NCI-H524 (cell line): ENCODE measurements around the gene VIPR2.
"Not testable (repeated sequence)": the region's sequence is repeated elsewhere in the genome, so short reads cannot be mapped to it uniquely, and the experiment has no call there.

Experiments used
- DNase-seq, 2 experiments: peaks; one replicate each; lab custom pipeline; 2025; lab: John Stamatoyannopoulos, UW

VIPR2 gene

DNA sequence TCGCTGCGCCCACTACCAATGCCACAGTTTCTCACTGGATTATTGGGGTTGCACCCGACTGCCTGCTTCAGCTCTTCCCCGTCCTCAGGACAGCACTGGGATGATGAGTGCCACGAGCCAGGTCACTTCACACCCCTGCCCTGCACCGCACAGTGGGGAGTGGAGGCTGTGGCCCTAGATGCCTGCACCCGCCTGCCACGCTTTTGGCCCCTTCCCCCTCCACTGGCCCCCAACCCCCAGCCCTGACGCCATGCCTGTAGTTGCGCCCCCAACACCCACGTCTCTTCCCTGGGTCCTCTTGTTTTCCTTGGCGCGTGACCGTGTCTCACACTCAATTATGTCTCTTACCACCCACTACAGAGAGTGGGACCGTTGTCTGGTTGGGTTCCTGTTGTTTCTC is 134.3 kb downstream of the VIPR2 start:
- DNase-seq, result no peak

GRCh38 chr7:159009951-159010350 is 134.7 kb downstream of the VIPR2 start:
- DNase-seq, result no peak

DNA sequence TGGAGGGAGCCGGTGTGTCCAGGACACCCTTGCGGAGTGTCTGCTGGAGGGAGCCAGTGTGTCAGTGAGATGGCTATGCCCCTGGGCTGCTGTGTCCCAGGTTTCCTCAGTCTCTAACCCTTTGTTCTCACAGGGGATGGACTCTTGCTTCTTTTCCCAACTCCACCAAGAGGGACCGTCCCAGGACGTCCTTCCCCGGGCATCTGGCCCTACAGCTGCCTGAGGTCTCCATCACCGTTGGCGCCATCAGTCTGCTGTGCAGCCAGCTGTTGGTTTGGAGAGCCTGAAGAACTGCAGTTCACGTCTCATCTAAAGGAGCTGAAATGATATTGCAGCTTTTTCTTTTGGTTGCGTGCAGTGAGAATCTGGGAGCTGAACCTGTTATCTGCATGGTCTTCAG is 136.2 kb downstream of the VIPR2 start:
- no peak for DNase-seq

DNA sequence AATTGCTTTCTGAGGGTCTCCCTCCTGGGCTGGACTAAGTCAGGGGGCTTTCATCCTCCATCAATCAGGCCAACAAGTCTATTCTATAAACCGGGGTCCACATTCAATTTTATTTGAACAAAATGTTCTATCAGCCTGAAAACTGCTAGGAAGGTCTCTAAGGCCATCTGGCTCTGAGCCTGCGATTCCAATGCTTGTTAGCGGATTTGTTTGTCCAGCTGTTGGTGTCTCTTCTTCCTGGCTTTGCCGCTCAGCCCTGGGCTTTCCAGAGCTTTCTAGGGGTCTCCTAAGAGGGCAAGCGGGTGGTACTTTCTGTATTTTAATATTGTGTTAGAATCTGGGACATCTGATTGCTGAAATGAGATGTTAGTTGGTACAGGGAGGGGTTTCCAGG is 136.7 kb downstream of the VIPR2 start:
- DNase-seq, result peak in 1 of 2 experiments; percentile 52

DNA sequence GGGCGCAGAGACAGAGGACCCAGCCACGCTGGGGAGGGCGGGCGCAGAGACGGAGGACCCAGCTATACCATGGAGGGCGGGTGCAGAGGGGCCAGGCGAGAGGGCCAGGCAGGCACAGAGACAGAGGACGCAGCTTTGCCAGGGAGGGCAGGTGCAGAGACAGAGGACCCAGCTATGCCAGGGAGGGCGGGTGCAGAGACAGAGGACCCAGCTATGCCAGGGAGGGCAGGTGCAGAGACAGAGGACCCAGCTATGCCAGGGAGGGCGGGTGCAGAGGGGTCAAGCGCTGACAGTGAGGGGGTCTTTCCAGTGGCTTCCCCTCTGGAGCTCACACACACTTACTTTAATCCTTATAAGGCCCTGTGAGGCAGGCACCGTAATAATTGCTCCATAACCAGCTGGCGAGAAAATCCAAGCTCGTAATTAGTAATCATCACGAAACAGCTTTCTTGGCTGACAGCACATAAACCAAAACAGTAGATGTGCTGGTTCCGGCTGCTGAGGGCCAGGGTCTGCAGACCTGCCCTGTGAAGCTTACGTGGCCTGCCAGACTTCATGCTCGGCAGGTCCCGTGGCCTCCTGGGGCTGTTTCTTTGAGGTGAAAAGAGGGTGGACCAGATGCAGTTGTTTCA is 137.2 kb downstream of the VIPR2 start:
- peak; percentile 55 to 79 for DNase-seq

- no peak for DNase-seq
These were observed 138.0 kb downstream of the VIPR2 start for GRCh38 chr7:159006610-159007130.

DNA sequence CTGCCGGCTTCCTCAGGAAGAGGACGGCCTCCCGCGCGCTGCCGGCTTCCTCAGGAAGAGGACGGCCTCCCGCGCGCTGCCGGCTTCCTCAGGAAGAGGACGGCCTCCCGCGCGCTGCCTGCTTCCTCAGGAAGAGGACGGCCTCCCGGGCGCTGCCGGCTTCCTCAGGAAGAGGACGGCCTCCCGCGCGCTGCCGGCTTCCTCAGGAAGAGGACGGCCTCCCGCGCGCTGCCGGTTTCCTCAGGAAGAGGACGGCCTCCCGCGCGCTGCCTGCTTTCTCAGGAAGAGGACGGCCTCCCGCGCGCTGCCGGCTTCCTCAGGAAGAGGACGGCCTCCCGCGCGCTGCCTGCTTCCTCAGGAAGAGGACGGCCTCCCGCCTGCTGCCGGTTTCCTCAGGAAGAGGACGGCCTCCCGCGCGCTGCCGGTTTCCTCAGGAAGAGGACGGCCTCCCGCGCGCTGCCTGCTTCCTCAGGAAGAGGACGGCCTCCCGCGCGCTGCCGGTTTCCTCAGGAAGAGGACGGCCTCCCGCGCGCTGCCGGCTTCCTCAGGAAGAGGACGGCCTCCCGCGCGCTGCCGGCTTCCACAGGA is 138.6 kb downstream of the VIPR2 start:
- DNase-seq, result not testable (repeated sequence)

DNA sequence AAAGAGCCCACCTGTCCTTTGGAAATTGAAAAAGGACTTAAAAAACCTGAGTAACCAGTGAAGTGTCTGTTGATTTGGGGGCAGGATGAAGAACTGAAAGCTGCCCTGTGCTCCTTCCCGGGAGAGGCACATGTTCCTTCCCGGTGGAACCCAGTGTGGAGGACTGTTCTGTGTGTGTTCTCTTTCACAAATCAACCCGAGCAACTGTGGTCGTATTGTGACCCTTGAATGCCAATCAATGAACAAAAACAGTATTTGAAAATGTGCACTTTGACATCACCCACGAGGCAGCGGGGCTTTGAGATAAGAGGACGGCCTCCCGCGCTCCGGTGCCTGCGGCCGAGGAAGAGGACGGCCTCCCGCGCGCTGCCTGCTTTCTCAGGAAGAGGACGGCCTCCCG is 139.0 kb downstream of the VIPR2 start:
- DNase-seq, result no peak

GRCh38 chr7:159004411-159004810 is 140.3 kb downstream of the VIPR2 start:
- no peak for DNase-seq

DNA sequence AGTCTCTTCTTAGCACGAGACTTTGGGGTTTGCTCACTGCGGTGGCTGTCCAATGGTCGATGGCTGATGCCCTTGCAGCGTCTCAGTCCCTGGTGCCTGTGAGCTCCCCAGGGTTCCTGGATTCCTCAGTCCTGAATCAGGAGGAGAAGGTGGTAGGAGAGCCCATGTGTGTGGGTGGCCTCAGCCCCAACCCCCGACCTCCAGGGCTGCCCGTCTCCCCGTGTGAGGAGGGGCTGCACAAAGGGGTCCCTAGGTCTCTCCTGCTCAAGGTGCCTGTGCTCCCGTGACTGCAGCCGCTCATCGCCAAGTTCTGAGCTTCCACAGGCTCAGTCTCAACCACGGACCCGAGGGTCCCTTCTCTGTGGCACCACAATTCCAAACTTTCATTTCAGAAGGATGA is 142.9 kb downstream of the VIPR2 start:
- no peak for DNase-seq

DNA sequence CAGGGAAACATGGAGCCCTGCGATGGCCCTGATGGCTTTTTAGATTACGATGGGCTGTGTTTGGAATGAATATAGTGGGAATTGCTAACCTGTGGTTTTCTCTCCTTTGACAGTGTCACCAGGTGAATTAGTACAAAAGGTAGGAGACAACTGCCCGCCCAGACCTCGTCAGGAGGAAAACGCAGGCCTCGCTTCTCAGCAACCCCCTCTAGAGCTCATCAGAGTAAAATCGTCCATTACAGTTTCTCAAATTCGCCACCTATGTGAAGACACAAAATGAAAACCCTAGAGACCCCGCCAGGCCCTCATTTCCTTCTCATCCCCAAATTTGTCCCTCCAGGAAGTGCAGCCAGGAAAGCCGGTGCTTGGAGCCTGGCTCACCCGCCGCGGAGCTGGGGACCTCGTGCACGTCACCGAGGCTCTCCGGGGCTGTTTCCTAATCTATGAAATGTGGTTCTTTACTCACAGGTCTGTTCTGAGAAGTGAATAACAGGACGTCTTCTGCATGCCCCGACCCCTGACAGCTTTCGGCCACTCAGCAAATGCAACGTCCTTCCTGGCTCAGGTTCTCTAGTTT is 143.7 kb downstream of the VIPR2 start:
- DNase-seq, result no peak

DNA sequence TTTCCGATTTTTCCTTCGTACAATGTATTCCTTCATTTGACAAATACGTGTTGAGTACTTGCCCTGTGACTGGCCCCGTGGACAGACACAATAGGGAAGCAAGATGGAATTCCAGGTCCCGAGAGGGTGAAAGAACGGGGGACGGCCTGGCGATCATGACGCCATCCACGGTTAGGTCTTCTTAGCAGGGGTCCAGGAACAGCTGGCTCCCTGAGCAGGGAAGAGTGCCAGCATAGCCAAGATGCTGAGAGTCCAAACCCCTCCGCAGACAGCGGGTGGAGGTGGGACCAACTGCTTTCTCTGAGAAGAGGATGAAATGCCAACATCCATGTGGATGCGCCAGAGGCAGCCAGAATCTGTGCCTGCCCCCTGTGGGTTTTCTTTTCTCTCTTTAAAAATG is 144.6 kb downstream of the VIPR2 start:
- DNase-seq, result peak in 1 of 2 experiments; percentile 4

DNA sequence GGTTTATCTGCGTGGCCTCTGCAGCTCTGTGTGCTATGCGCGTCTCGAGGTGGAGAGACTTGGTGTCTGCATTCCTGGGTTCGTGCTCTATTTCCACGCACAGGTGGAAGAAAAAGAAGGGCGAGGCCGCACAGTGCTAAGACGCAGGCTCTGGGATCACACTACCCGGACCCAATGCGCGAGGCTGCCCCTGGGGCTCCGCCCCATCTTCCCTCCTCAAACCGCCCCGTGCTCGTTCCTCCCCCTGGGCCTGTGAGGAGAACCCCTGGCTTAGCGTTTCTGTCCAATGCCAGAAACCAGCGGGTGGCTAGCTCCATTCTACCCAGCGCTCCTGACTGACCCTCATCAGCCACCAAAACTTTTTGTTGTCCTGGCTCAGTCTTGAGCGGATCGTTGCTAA is 145.2 kb downstream of the VIPR2 start:
- no peak for DNase-seq

- DNase-seq, result not testable (repeated sequence)
These were observed 146.4 kb downstream of the VIPR2 start for GRCh38 chr7:158998261-158998660.

GRCh38 chr7:158997471-158997870 is 147.2 kb downstream of the VIPR2 start:
- peak in 1 of 2 experiments; percentile 7 for DNase-seq

- no peak for DNase-seq
These were observed 147.6 kb downstream of the VIPR2 start for GRCh38 chr7:158997110-158997453.

- no peak for DNase-seq
These were observed 148.2 kb downstream of the VIPR2 start for GRCh38 chr7:158996214-158997109.

DNA sequence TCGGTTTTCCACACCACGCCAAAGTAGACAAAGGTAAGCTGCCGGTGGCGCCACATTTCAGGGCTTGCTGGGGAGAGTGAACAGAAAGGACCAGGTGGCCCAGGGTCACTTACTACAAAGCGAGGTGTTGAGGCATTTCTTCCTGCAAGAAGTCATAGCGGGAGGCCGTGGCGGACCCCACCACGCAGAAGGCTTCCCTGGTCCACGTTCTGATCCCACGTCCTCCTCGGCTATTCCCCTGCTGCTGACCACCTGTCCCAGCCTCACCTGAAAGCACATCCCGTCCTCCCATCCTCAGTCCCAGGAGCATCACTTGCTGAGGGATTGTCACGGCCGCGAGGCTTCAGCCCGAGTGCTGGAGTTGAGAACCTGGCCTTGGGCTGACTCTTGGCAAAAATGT is 149.2 kb downstream of the VIPR2 start:
- DNase-seq, result no peak

DNA sequence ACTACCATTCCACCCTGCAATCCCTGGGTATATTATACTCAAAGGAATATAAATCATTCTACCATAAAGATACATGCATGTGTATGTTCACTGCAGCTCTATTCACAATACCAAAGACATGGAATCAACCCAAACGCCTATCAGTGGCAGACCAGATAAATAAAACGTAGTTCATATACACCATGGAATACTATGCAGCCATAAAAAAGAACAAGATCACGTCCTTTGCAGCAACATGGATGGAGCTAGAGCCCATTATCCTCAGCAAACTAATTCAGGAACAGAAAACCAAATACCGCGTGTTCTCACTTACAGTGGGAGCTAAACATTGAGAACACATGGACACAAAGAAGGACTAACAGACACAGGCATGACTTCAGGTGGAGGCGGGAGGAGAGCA is 150.0 kb downstream of the VIPR2 start:
- DNase-seq, result no peak

DNA sequence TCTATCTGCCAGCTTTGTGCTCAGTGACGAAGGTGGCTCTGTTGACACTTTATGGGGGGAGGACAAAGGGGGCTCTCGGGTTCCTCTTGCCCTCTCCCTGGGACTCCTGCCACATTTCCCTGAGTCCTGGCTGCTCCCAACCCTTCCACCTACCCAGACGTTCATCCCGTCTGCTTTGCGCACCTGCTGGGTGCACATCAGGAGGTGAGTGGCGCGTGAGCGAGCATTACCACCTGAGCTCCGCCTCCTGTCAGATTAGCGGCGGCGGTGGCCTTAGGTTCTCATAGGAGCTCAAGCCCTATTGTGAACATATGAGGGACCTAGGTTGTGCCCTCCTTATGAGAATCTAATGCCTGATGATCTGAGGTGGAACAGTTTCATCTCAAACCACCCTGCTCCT is 151.1 kb downstream of the VIPR2 start:
- DNase-seq, result no peak

- peak in 1 of 2 experiments; percentile 5 for DNase-seq
These were observed 151.9 kb downstream of the VIPR2 start for GRCh38 chr7:158992759-158993158.

- no peak for DNase-seq
These were observed 152.6 kb downstream of the VIPR2 start for GRCh38 chr7:158991824-158992621.
